HepG2 (cell line): Measurements from ENCODE around the gene RBM6. TPM values are rescaled to one million over a fixed set of nuclear protein-coding genes. Genes with fewer than 3 reads are reported as not detected.

Experiments
- DMAP1 ChIP-seq: IDR thresholded peaks from 2 replicates; pipeline ENCODE4 v1.6.1; 2016
- HMGXB3 ChIP-seq: sonication (generic); formaldehyde crosslinking; IDR thresholded peaks from 2 replicates; pipeline ENCODE4 v1.4.0; 2020; ENCODE audit warnings: missing genetic modification reagents, borderline replicate concordance
- SMAD1 ChIP-seq: sonication (generic); formaldehyde crosslinking; IDR thresholded peaks from 2 replicates; pipeline ENCODE4 v1.4.0; 2020; ENCODE audit warnings: missing genetic modification reagents, low read depth, mild to moderate bottlenecking, borderline replicate concordance
- SRSF9 ChIP-seq: fragments of 200-400 bp; formaldehyde crosslinking; IDR thresholded peaks from 2 replicates; pipeline ENCODE4 v1.6.1; 2018; ENCODE audit warnings: borderline replicate concordance, mild to moderate bottlenecking, low read depth, low read length; ENCODE audit not compliant: insufficient read depth, poor library complexity, severe bottlenecking
- ZNF674 ChIP-seq: sonication (generic); formaldehyde crosslinking; IDR thresholded peaks from 2 replicates; pipeline ENCODE4 v1.5.0; 2020; ENCODE audit warnings: low read depth, mild to moderate bottlenecking, missing genetic modification reagents
- ZNF800 ChIP-seq: sonication (generic); formaldehyde crosslinking; IDR thresholded peaks from 2 replicates; pipeline ENCODE4 v1.4.0; 2020; ENCODE audit warnings: missing genetic modification reagents
- polyA plus RNA-seq, 8 experiments: library from polyadenylated mRNA; depleted of rRNA in 3 of 8; stranded (reverse) in 7 of 8; unstranded in 1 of 8; fragments of >200 nt; fragmentation: Illumina TruSeq in 4 of 8; extraction: Trizol in 4 of 8; gene quantifications; 2 replicates each; pipeline versions ENCODE4 v1.2.1 to v1.2.3, GENCODE V29; 2011 to 2016; ENCODE audit warnings: low read depth in 4 of 8, missing spikeins in 1 of 8, mixed read lengths in 1 of 8; ENCODE audit not compliant: insufficient read depth in 1 of 8
- total RNA-seq, 5 experiments: library from RNA; depleted of rRNA; stranded (reverse); fragments of >200 nt; fragmentation: Illumina TruSeq; extraction: Trizol; gene quantifications; 2 replicates each; pipeline ENCODE4 v1.2.3, GENCODE V29; 2016; ENCODE audit warnings: low read depth in 1 of 5
- TF ChIP-seq, protein P1 (sequence below), 2 experiments: fragments of 450-650 bp in 1 of 2; sonication (generic) in 1 of 2; formaldehyde crosslinking in 1 of 2; IDR thresholded peaks; 2 replicates each; pipeline versions ENCODE4 v1.6.1 to v1.8.0; 2016 to 2022; ENCODE audit warnings: antibody characterized with exemption in 1 of 2, mild to moderate bottlenecking in 1 of 2, missing genetic modification reagents in 1 of 2
- TF ChIP-seq, protein P2 (sequence below): sonication (generic); formaldehyde crosslinking; IDR thresholded peaks from 2 replicates; pipeline ENCODE4 v1.8.0; 2022; ENCODE audit warnings: missing genetic modification reagents, mild to moderate bottlenecking, moderate library complexity, borderline replicate concordance

The RBM6 gene
- total and polyA plus RNA-seq, 2 of the 13 experiments (the other 11 are each of a cell fraction or from before 2014, with no cell fraction given) = 72.7 to 86.1 TPM

DNA sequence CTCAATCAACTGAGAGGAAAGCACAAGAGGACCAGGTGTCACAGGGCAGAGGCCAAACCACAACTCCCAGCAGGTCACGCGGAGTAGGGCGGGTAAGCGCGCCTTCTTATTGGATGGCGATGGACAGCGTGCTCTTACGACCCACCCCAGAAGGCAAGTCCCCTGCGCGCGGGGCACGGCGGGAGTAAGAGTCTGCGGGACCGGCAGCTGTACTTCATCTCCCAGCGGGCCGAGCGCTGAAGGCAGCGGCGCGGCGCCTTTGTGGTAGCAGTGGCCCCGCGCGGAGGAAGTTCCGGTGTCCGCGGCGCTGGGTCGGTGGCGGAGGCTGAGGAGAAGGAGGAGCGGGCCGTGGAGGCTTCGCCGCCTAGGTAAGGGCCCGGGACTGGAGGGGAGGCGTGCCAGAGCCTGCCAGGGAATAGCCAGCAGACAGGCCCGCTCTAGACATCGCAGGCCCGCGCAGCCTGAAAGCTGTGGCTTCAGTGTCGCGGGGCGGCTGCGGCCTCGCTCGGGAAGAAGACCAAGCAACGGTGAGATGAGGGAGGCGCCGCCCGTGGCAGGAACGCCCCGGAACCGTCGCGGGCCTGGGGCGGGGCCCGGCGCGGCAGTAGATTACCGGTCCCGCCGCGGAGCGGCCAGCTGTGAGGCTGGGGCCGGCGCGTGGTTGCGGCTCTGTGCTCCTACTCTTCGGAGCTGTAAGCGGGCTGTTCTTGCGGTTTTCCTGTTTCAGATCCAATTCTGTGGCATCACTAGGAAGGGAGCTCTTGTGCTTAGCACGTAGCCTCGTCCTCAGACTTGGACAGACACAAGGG lies at the start of gene RBM6 (continued):
- TF ChIP-seq, protein P1, sequence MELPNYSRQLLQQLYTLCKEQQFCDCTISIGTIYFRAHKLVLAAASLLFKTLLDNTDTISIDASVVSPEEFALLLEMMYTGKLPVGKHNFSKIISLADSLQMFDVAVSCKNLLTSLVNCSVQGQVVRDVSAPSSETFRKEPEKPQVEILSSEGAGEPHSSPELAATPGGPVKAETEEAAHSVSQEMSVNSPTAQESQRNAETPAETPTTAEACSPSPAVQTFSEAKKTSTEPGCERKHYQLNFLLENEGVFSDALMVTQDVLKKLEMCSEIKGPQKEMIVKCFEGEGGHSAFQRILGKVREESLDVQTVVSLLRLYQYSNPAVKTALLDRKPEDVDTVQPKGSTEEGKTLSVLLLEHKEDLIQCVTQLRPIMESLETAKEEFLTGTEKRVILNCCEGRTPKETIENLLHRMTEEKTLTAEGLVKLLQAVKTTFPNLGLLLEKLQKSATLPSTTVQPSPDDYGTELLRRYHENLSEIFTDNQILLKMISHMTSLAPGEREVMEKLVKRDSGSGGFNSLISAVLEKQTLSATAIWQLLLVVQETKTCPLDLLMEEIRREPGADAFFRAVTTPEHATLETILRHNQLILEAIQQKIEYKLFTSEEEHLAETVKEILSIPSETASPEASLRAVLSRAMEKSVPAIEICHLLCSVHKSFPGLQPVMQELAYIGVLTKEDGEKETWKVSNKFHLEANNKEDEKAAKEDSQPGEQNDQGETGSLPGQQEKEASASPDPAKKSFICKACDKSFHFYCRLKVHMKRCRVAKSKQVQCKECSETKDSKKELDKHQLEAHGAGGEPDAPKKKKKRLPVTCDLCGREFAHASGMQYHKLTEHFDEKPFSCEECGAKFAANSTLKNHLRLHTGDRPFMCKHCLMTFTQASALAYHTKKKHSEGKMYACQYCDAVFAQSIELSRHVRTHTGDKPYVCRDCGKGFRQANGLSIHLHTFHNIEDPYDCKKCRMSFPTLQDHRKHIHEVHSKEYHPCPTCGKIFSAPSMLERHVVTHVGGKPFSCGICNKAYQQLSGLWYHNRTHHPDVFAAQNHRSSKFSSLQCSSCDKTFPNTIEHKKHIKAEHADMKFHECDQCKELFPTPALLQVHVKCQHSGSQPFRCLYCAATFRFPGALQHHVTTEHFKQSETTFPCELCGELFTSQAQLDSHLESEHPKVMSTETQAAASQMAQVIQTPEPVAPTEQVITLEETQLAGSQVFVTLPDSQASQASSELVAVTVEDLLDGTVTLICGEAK (IDR thresholded peaks at IDR 0.05) = no peak
- TF ChIP-seq, protein P1 (CRISPR knock-in tag; IDR thresholded peaks at IDR 0.05) = peak; percentile 52; the same call in 1 of the 2 replicates
- TF ChIP-seq SRSF9 = no peak
- TF ChIP-seq ZNF674 (CRISPR knock-in tag) = no peak
- peak; percentile 94 for TF ChIP-seq DMAP1
- no peak for TF ChIP-seq SMAD1
- peak; percentile 96; the same call in 1 of the 2 replicates for TF ChIP-seq HMGXB3 (CRISPR knock-in tag)
- TF ChIP-seq ZNF800 (CRISPR knock-in tag) = peak; percentile 68
- TF ChIP-seq, protein P2, sequence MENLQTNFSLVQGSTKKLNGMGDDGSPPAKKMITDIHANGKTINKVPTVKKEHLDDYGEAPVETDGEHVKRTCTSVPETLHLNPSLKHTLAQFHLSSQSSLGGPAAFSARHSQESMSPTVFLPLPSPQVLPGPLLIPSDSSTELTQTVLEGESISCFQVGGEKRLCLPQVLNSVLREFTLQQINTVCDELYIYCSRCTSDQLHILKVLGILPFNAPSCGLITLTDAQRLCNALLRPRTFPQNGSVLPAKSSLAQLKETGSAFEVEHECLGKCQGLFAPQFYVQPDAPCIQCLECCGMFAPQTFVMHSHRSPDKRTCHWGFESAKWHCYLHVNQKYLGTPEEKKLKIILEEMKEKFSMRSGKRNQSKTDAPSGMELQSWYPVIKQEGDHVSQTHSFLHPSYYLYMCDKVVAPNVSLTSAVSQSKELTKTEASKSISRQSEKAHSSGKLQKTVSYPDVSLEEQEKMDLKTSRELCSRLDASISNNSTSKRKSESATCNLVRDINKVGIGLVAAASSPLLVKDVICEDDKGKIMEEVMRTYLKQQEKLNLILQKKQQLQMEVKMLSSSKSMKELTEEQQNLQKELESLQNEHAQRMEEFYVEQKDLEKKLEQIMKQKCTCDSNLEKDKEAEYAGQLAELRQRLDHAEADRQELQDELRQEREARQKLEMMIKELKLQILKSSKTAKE (CRISPR knock-in tag) = peak; percentile 74
